WTC11 (cell line): ENCODE data around the gene ITSN1. TPM values are rescaled to one million over a fixed set of nuclear protein-coding genes. Genes with fewer than 3 reads are reported as not detected.

Source experiments
- ATAC-seq: fragments of 200-7000 bp; cut with Tn5 transposase; 2 replicates; pipeline ENCODE4 v1.10.0; 2021; ENCODE audit warnings: mild to moderate bottlenecking, moderate library complexity
- CTCF ChIA-PET: fragments of 300-600 bp; sonication (Branson Sonifier 250); formaldehyde crosslinking; loops from one replicate; lab custom pipeline; 2021; ENCODE audit warnings: antibody characterized with exemption; lab: Charles Lee
- POLR2A ChIA-PET: fragments of 350-600 bp; sonication (Branson Sonifier 250); formaldehyde crosslinking; loops from one replicate; lab custom pipeline; 2021; ENCODE audit warnings: antibody characterized with exemption; lab: Charles Lee
- DNase-seq: peaks from one replicate; pipeline ENCODE4 v3.0.0; 2021; ENCODE audit warnings: low spot score
- H3K27ac Mint-ChIP-seq: 2 replicates; pipeline ENCODE4 v1.8.0; 2021; ENCODE audit warnings: mixed read lengths
- H3K27me3 Mint-ChIP-seq: 2 replicates; pipeline ENCODE4 v1.8.0; 2021; ENCODE audit warnings: low read depth, mild to moderate bottlenecking, moderate library complexity, mixed read lengths
- H3K36me3 Mint-ChIP-seq: 2 replicates; pipeline ENCODE4 v1.8.0; 2021; ENCODE audit warnings: mixed read lengths
- H3K4me1 Mint-ChIP-seq: 2 replicates; pipeline ENCODE4 v1.8.0; 2022; ENCODE audit warnings: mixed read lengths
- H3K4me3 Mint-ChIP-seq: 2 replicates; pipeline ENCODE4 v1.8.0; 2021; ENCODE audit warnings: mild to moderate bottlenecking, moderate library complexity, mixed read lengths
- H3K9me3 Mint-ChIP-seq: 2 replicates; pipeline ENCODE4 v1.8.0; 2021; ENCODE audit warnings: mixed read lengths
- CDX4 ChIP-seq: fragments of 250-450 bp; sonication (Bioruptor Pico); IDR thresholded peaks from 2 replicates; pipeline ENCODE4 v1.9.0; 2021; ENCODE audit warnings: moderate library complexity, mild to moderate bottlenecking, inconsistent platforms, borderline replicate concordance
- CREB1 ChIP-seq: sonication (generic); formaldehyde crosslinking; IDR thresholded peaks from 2 replicates; pipeline ENCODE4 v1.8.0; 2023; ENCODE audit warnings: mild to moderate bottlenecking, missing genetic modification reagents
- E2F5 ChIP-seq: sonication (generic); formaldehyde crosslinking; IDR thresholded peaks from 2 replicates; pipeline ENCODE4 v1.8.1; 2022; ENCODE audit warnings: mild to moderate bottlenecking, moderate library complexity, missing genetic modification reagents
- EMX1 ChIP-seq: fragments of 250-450 bp; sonication (Bioruptor Pico); IDR thresholded peaks from 2 replicates; pipeline ENCODE4 v1.8.0; 2021; ENCODE audit warnings: mild to moderate bottlenecking
- ERG ChIP-seq: fragments of 250-450 bp; sonication (Bioruptor Pico); IDR thresholded peaks from 2 replicates; pipeline ENCODE4 v1.8.0; 2021; ENCODE audit warnings: mild to moderate bottlenecking
- FOXP1 ChIP-seq: sonication (generic); formaldehyde crosslinking; IDR thresholded peaks from 2 replicates; pipeline ENCODE4 v1.8.0; 2022; ENCODE audit warnings: missing genetic modification reagents, mild to moderate bottlenecking, moderate library complexity, borderline replicate concordance
- GRHL2 ChIP-seq: fragments of 250-450 bp; sonication (Bioruptor Pico); IDR thresholded peaks from 2 replicates; pipeline ENCODE4 v1.8.0; 2022; ENCODE audit warnings: mild to moderate bottlenecking, moderate library complexity; ENCODE audit not compliant: insufficient replicate concordance, severe bottlenecking
- GTF2I ChIP-seq: fragments of 250-450 bp; sonication (Bioruptor Pico); conservative IDR thresholded peaks from 2 replicates; pipeline ENCODE4 v1.4.0; 2021; ENCODE audit warnings: mild to moderate bottlenecking
- KAT7 ChIP-seq: sonication (generic); formaldehyde crosslinking; IDR thresholded peaks from 2 replicates; pipeline ENCODE4 v1.8.1; 2023; ENCODE audit warnings: missing genetic modification reagents, mild to moderate bottlenecking, borderline replicate concordance
- MYBL2 ChIP-seq: sonication (generic); formaldehyde crosslinking; IDR thresholded peaks from 2 replicates; pipeline ENCODE4 v1.8.1; 2023; ENCODE audit warnings: mild to moderate bottlenecking, moderate library complexity, missing genetic modification reagents
- NFE2L1 ChIP-seq: sonication (generic); formaldehyde crosslinking; IDR thresholded peaks from 2 replicates; pipeline ENCODE4 v1.8.1; 2023; ENCODE audit warnings: missing genetic modification reagents
- PRDM15 ChIP-seq: sonication (generic); formaldehyde crosslinking; IDR thresholded peaks from 2 replicates; pipeline ENCODE4 v1.8.0; 2022; ENCODE audit warnings: missing genetic modification reagents
- PRRX2 ChIP-seq: fragments of 250-450 bp; sonication (Bioruptor Pico); IDR thresholded peaks from 2 replicates; pipeline ENCODE4 v1.8.0; 2021; ENCODE audit warnings: mild to moderate bottlenecking
- RELA ChIP-seq: sonication (generic); formaldehyde crosslinking; IDR thresholded peaks from 2 replicates; pipeline ENCODE4 v1.8.1; 2022; ENCODE audit warnings: missing genetic modification reagents, mild to moderate bottlenecking, borderline replicate concordance
- SMAD3 ChIP-seq: sonication (generic); formaldehyde crosslinking; IDR thresholded peaks from 2 replicates; pipeline ENCODE4 v1.8.0; 2022; ENCODE audit warnings: missing genetic modification reagents, mild to moderate bottlenecking, borderline replicate concordance
- SMAD4 ChIP-seq: sonication (generic); formaldehyde crosslinking; IDR thresholded peaks from 2 replicates; pipeline ENCODE4 v1.8.0; 2022; ENCODE audit warnings: mild to moderate bottlenecking, missing genetic modification reagents
- SOX15 ChIP-seq: fragments of 250-450 bp; sonication (Bioruptor Pico); IDR thresholded peaks from 2 replicates; pipeline ENCODE4 v1.9.0; 2021; ENCODE audit warnings: mild to moderate bottlenecking
- TCF7 ChIP-seq: sonication (generic); formaldehyde crosslinking; IDR thresholded peaks from 2 replicates; pipeline ENCODE4 v1.8.0; 2022; ENCODE audit warnings: mild to moderate bottlenecking, low read depth, missing genetic modification reagents, moderate library complexity
- TEAD1 ChIP-seq: sonication (generic); formaldehyde crosslinking; IDR thresholded peaks from 2 replicates; pipeline ENCODE4 v1.8.0; 2022; ENCODE audit warnings: mild to moderate bottlenecking, missing genetic modification reagents
- ZNF219 ChIP-seq: sonication (generic); formaldehyde crosslinking; IDR thresholded peaks from 2 replicates; pipeline ENCODE4 v1.8.0; 2023; ENCODE audit warnings: missing genetic modification reagents, mild to moderate bottlenecking, borderline replicate concordance
- ZNF423 ChIP-seq: fragments of 250-450 bp; sonication (Bioruptor Pico); IDR thresholded peaks from 2 replicates; pipeline ENCODE4 v2.1.2; 2022; ENCODE audit warnings: mild to moderate bottlenecking, moderate library complexity
- total RNA-seq: library from RNA; stranded (reverse); gene quantifications from 3 replicates; pipeline ENCODE4 v1.2.3, GENCODE V29; 2021
- TF ChIP-seq, protein P1 (sequence below): fragments of 250-450 bp; sonication (Bioruptor Pico); IDR thresholded peaks from 2 replicates; pipeline ENCODE4 v2.1.2; 2022; ENCODE audit warnings: mild to moderate bottlenecking, moderate library complexity
- TF ChIP-seq, protein P2 (sequence below): fragments of 250-450 bp; sonication (Bioruptor Pico); conservative IDR thresholded peaks from 2 replicates; pipeline ENCODE4 v1.9.0; 2021; ENCODE audit warnings: mild to moderate bottlenecking

Gene ITSN1
- total RNA-seq, 1 experiment from 2014 or later, result 69.6 TPM

GRCh38 chr21:33839806-33840205 is 197.5 kb downstream of the ITSN1 start:
- Mint-ChIP-seq H3K36me3 (peaks cover 37% of the 10 kb centered on the region), H3K27ac (no peak overlapping the region; the same call in 1 of the 2 replicates), H3K27me3 (no peaks in the 10 kb centered on the region), H3K4me1 (peaks cover 5% of the 10 kb centered on the region), H3K9me3 (peaks cover 7% of the 10 kb centered on the region; the same call in 1 of the 2 replicates), H3K4me3 (no peak overlapping the region)
- no peak for DNase-seq
- no peak for ATAC-seq
- TF ChIP-seq GRHL2 (CRISPR knock-in tag) (no peak), GTF2I (CRISPR knock-in tag) (no peak), TCF7 (no peak), KAT7 (no peak), PRRX2 (CRISPR knock-in tag) (no peak), ZNF219 (CRISPR knock-in tag) (no peak), ERG (CRISPR knock-in tag) (no peak), SMAD4 (CRISPR knock-in tag) (no peak), PRDM15 (CRISPR knock-in tag) (no peak)
- TF ChIP-seq, protein P1, sequence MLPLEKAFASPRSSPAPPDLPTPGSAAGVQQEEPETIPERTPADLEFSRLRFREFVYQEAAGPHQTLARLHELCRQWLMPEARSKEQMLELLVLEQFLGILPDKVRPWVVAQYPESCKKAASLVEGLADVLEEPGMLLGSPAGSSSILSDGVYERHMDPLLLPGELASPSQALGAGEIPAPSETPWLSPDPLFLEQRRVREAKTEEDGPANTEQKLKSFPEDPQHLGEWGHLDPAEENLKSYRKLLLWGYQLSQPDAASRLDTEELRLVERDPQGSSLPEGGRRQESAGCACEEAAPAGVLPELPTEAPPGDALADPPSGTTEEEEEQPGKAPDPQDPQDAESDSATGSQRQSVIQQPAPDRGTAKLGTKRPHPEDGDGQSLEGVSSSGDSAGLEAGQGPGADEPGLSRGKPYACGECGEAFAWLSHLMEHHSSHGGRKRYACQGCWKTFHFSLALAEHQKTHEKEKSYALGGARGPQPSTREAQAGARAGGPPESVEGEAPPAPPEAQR (CRISPR knock-in tag), result no peak
- POLR2A ChIA-PET, result interaction anchor here (0.6 kb wide), 1 partner anchor 283 kb away, joined by 4 read pairs; no protein-coding TSS in a partner anchor
- CTCF ChIA-PET, result interaction anchor here (0.9 kb wide), 1 partner anchor 55 kb away, joined by 3 read pairs; no protein-coding TSS in a partner anchor

DNA sequence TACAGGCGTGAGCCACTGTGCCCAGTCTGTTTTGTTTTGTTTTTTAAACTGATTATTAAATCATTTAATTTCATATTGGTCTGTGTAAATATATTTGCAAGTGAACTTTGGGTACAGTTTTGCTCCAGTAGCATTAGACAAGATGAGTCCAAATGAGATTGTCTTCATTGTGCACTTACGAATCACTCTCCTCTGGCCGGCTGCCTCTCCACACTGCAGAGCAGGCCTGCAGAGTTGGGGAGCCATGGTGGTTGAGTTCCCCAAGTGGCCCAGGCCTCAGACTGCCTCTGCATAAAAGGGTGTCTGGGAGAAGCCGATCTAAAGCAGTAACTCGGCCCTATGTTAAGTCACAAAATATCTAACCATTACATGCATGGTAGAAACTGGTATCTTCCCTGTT is 198.5 kb downstream of the ITSN1 start:
- CTCF ChIA-PET, result interaction anchor here (1.1 to 2.2 kb wide), 2 partner anchors 14 to 52 kb away, joined by 3 to 9 read pairs; no protein-coding TSS in a partner anchor
- POLR2A ChIA-PET, result no interaction called here
- H3K36me3 Mint-ChIP-seq, result peaks cover 32% of the 10 kb centered on the region
- TF ChIP-seq SOX15 (CRISPR knock-in tag) (no peak), CDX4 (CRISPR knock-in tag) (no peak), EMX1 (no peak), CREB1 (no peak), ZNF423 (no peak), NFE2L1 (CRISPR knock-in tag) (no peak), RELA (CRISPR knock-in tag) (no peak), SMAD3 (CRISPR knock-in tag) (no peak), E2F5 (no peak), TEAD1 (no peak), FOXP1 (CRISPR knock-in tag) (no peak), PRRX2 (CRISPR knock-in tag) (no peak), MYBL2 (CRISPR knock-in tag) (no peak)
- TF ChIP-seq, protein P2, sequence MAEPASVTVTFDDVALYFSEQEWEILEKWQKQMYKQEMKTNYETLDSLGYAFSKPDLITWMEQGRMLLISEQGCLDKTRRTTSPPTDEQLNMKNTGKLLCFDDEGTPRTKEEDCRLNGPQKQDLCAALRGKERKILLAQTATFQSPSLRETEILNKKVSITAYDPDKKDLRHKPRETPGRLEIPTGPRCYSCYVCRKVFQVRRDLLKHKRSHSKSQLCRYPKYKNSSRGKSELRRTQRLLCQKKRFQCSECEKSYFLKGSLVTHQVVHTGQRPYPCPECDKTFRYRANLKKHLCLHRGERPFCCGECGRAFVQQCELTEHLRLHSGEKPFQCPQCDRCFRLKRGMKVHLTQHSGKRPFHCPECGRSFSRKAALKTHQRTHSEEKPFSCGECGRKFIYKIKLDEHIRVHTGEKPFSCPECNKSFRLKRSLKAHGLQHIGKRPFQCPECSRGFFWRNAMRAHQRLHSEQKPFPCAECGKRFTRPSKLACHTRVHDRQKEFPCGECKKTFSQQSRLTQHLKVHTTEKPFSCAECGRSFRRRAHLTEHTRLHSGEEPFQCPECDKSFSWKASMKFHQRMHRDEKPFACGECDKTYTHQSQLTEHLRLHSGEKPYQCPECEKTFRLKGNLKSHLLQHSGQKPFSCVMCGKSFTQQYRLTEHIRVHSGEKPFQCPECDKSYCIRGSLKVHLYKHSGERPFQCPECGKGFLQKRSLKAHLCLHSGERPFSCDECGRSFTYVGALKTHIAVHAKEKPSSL (CRISPR knock-in tag), result no peak
- TF ChIP-seq, protein P1 (CRISPR knock-in tag), result no peak
- DNase-seq (no peak), ATAC-seq (no peak)
- H3K4me1 Mint-ChIP-seq, result peaks cover 13% of the 10 kb centered on the region
- H3K4me3 Mint-ChIP-seq, result no peak overlapping the region
- H3K27ac Mint-ChIP-seq, result peak overlapping the region; percentile 71
- no peaks in the 10 kb centered on the region for H3K27me3 Mint-ChIP-seq
- H3K9me3 Mint-ChIP-seq, result peaks cover 7% of the 10 kb centered on the region; the same call in 1 of the 2 replicates
